HL-60 (cell line): ENCODE data around the gene PIGK.

Experiments used
- DNase-seq, 2 experiments: peaks; one replicate each; pipeline ENCODE4 v3.0.0-alpha.2; 2010 to 2020; ENCODE audit warnings: low read depth in 1 of 2, low spot score in 1 of 2
- H3K27ac ChIP-seq: fragments of 250-450 bp; sonication (Bioruptor Pico); replicated peaks from 2 replicates; pipeline ENCODE4 v1.5.1; 2020; ENCODE audit warnings: mild to moderate bottlenecking, moderate library complexity
- H3K27me3 ChIP-seq: fragments of 250-450 bp; sonication (Bioruptor Pico); 2 replicates; pipeline ENCODE4 v1.5.1; 2021; ENCODE audit warnings: mild to moderate bottlenecking, moderate library complexity; ENCODE audit not compliant: insufficient read depth, poor library complexity, severe bottlenecking
- H3K4me3 ChIP-seq: replicated peaks from 2 replicates; pipeline ENCODE4 v1.5.1; 2011; ENCODE audit warnings: mild to moderate bottlenecking, control low read depth, low read length; ENCODE audit not compliant: insufficient read depth
- CTCF ChIP-seq: IDR thresholded peaks from one replicate; pipeline ENCODE4 v1.5.1; 2011; ENCODE audit warnings: low read length, control low read depth, inconsistent platforms; ENCODE audit not compliant: insufficient read depth
- GABPA ChIP-seq: IDR thresholded peaks from 2 replicates; pipeline ENCODE4 v1.6.1; 2012; ENCODE audit warnings: low read depth
- POLR2AphosphoS5 ChIP-seq: IDR thresholded peaks from 2 replicates; pipeline ENCODE4 v1.6.1; 2012; ENCODE audit warnings: low read depth
- SPI1 ChIP-seq: IDR thresholded peaks from 2 replicates; pipeline ENCODE4 v1.6.1; 2012; ENCODE audit warnings: low read depth, mild to moderate bottlenecking, borderline replicate concordance
- TF ChIP-seq, protein P1 (sequence below): IDR thresholded peaks from 2 replicates; pipeline ENCODE4 v1.6.1; 2012; ENCODE audit warnings: low read depth; ENCODE audit not compliant: insufficient replicate concordance

The PIGK gene

GRCh38 chr1:77263708-77264107 lies 44.5 kb upstream of the PIGK start:
- H3K27ac ChIP-seq, result no peak overlapping the region
- H3K27me3 ChIP-seq, result no peaks in the 10 kb centered on the region
- no peak overlapping the region for H3K4me3 ChIP-seq
- DNase-seq, result no peak
- TF ChIP-seq, protein P1, sequence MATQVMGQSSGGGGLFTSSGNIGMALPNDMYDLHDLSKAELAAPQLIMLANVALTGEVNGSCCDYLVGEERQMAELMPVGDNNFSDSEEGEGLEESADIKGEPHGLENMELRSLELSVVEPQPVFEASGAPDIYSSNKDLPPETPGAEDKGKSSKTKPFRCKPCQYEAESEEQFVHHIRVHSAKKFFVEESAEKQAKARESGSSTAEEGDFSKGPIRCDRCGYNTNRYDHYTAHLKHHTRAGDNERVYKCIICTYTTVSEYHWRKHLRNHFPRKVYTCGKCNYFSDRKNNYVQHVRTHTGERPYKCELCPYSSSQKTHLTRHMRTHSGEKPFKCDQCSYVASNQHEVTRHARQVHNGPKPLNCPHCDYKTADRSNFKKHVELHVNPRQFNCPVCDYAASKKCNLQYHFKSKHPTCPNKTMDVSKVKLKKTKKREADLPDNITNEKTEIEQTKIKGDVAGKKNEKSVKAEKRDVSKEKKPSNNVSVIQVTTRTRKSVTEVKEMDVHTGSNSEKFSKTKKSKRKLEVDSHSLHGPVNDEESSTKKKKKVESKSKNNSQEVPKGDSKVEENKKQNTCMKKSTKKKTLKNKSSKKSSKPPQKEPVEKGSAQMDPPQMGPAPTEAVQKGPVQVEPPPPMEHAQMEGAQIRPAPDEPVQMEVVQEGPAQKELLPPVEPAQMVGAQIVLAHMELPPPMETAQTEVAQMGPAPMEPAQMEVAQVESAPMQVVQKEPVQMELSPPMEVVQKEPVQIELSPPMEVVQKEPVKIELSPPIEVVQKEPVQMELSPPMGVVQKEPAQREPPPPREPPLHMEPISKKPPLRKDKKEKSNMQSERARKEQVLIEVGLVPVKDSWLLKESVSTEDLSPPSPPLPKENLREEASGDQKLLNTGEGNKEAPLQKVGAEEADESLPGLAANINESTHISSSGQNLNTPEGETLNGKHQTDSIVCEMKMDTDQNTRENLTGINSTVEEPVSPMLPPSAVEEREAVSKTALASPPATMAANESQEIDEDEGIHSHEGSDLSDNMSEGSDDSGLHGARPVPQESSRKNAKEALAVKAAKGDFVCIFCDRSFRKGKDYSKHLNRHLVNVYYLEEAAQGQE, result no peak
- TF ChIP-seq GABPA (no peak), POLR2AphosphoS5 (no peak)

DNA sequence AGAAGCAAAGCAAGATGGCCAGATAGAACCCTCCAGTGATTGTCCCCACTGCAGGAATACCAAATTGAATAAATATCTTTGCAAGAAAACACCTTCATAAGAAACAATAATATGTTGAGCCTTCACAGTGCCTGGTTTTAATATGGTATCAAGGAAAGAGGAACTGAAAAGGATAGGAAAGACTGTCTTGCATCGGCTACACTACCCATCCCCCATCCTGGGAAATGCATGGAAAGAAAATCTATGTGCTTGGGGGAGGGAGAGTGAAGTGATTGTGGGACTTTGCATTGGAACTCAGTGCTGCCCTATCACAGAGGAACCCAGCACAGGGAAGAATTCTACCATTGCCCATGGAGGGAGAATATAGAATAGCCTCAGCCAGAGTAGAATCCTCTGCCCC lies 34.0 kb upstream of the PIGK start:
- no peak for DNase-seq
- Histone ChIP-seq H3K27me3 (no peaks in the 10 kb centered on the region), H3K4me3 (no peak overlapping the region), H3K27ac (no peak overlapping the region)
- TF ChIP-seq, protein P1, result no peak
- TF ChIP-seq GABPA, result no peak
- TF ChIP-seq SPI1, result peak; percentile 87
- no peak for TF ChIP-seq POLR2AphosphoS5
- no peak for TF ChIP-seq CTCF

DNA sequence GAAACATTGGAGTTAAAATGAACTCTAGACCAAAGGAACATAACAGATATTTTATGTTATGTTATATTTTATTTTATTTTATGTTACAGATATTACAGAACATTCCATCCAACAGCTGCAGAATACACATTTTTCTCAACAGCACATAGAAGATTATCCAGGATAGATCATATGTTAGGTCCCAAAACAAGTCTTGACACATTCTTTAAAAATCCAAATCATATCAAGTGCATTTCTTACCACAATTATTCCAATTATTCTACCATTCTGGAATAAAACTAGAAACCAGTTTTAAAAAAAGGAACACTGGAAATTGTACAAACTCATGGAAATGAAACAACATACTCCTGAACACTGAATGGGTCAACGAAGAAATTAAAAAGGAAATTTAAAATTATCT lies 30.9 kb upstream of the PIGK start:
- DNase-seq, result no peak
- TF ChIP-seq, protein P1, result no peak
- no peak for TF ChIP-seq CTCF
- no peak for TF ChIP-seq GABPA
- TF ChIP-seq SPI1, result no peak
- TF ChIP-seq POLR2AphosphoS5, result no peak
- Histone ChIP-seq H3K27ac (no peak overlapping the region), H3K27me3 (no peaks in the 10 kb centered on the region), H3K4me3 (no peak overlapping the region)

GRCh38 chr1:77245830-77246229 lies 26.6 kb upstream of the PIGK start:
- DNase-seq, result no peak
- H3K27me3 ChIP-seq, result no peaks in the 10 kb centered on the region
- TF ChIP-seq POLR2AphosphoS5 (no peak), CTCF (no peak), GABPA (no peak), SPI1 (no peak)
- TF ChIP-seq, protein P1, result no peak
- no peak overlapping the region for H3K27ac ChIP-seq
- H3K4me3 ChIP-seq, result no peak overlapping the region
